PFSK-1 (cell line): ENCODE results near the gene ADAMTSL5.

Experiments used
- FOXP2 ChIP-seq: optimal IDR thresholded peaks from 2 replicates; pipeline ENCODE3; 2011; ENCODE audit warnings: borderline replicate concordance, control low read depth, inconsistent platforms; ENCODE audit not compliant: insufficient read depth; ENCODE audit errors: extremely low read length, extremely low read depth
- POLR2AphosphoS5 ChIP-seq: IDR thresholded peaks from 2 replicates; pipeline ENCODE4 v1.6.1; 2012; ENCODE audit warnings: low read depth, mild to moderate bottlenecking, control low read depth, low read length, moderate library complexity
- REST ChIP-seq, 2 experiments: IDR thresholded peaks; 2 replicates each; pipeline versions ENCODE4 v1.6.1 to v1.8.0; 2011 to 2012; ENCODE audit warnings: low read depth in 2 of 2, low read length in 2 of 2, control low read depth in 1 of 2, inconsistent platforms in 1 of 2, mild to moderate bottlenecking in 1 of 2, moderate library complexity in 1 of 2; ENCODE audit not compliant: insufficient read depth in 1 of 2
- SIN3A ChIP-seq: IDR thresholded peaks from 2 replicates; pipeline ENCODE4 v1.6.1; 2012; ENCODE audit warnings: mild to moderate bottlenecking, low read length, moderate library complexity, borderline replicate concordance; ENCODE audit not compliant: insufficient read depth
- TAF1 ChIP-seq: IDR thresholded peaks from 2 replicates; pipeline ENCODE4 v1.6.1; 2012; ENCODE audit warnings: low read length, control low read depth, borderline replicate concordance; ENCODE audit not compliant: insufficient read depth

ADAMTSL5 gene

GRCh38 chr19:1524287-1524971 lies 11.6 kb upstream of the ADAMTSL5 start:
- no peak for TF ChIP-seq SIN3A
- TF ChIP-seq FOXP2, result no peak
- TF ChIP-seq REST (IDR thresholded peaks at IDR 0.05; ENCODE audit: insufficient read depth in 1 of 2, low read depth in 2 of 2, low read length in 2 of 2), result no peak
- no peak for TF ChIP-seq TAF1
- no peak for TF ChIP-seq POLR2AphosphoS5

- TF ChIP-seq SIN3A (no peak), FOXP2 (no peak), POLR2AphosphoS5 (no peak), TAF1 (no peak)
These were observed 10.8 kb upstream of the ADAMTSL5 start, which contains the start of gene PLK5 for GRCh38 chr19:1523412-1524286. TSS of gene PLK5 (plus strand) at chr19:1524077. CDS start at chr19:1526997, 2,920 bp downstream.

- TF ChIP-seq TAF1 (no peak), REST (IDR thresholded peaks at IDR 0.05; ENCODE audit: insufficient read depth in 1 of 2, low read depth in 2 of 2, low read length in 2 of 2) (no peak), SIN3A (no peak), POLR2AphosphoS5 (no peak), FOXP2 (no peak)
These were observed 10.0 kb upstream of the ADAMTSL5 start for GRCh38 chr19:1522838-1523237.

- TF ChIP-seq FOXP2 (no peak), SIN3A (no peak), POLR2AphosphoS5 (no peak), TAF1 (no peak), REST (IDR thresholded peaks at IDR 0.05; ENCODE audit: insufficient read depth in 1 of 2, low read depth in 2 of 2, low read length in 2 of 2) (no peak)
These were observed 9.2 kb upstream of the ADAMTSL5 start for GRCh38 chr19:1522061-1522460.

- no peak for TF ChIP-seq REST (IDR thresholded peaks at IDR 0.05; ENCODE audit: insufficient read depth in 1 of 2, low read depth in 2 of 2, low read length in 2 of 2)
- TF ChIP-seq FOXP2, result no peak
- no peak for TF ChIP-seq SIN3A
These were observed 8.8 kb upstream of the ADAMTSL5 start for GRCh38 chr19:1521636-1522035.
